UCSD-AML1 (cell line): ENCODE results near the gene MYO1A.
"Not testable (repeated sequence)": the region's sequence is repeated elsewhere in the genome, so short reads cannot be mapped to it uniquely, and the experiment has no call there.

Source experiments
- DNase-seq: peaks from one replicate; lab custom pipeline; 2025; ENCODE audit not compliant: unreplicated experiment; lab: John Stamatoyannopoulos, UW

Gene MYO1A

DNA sequence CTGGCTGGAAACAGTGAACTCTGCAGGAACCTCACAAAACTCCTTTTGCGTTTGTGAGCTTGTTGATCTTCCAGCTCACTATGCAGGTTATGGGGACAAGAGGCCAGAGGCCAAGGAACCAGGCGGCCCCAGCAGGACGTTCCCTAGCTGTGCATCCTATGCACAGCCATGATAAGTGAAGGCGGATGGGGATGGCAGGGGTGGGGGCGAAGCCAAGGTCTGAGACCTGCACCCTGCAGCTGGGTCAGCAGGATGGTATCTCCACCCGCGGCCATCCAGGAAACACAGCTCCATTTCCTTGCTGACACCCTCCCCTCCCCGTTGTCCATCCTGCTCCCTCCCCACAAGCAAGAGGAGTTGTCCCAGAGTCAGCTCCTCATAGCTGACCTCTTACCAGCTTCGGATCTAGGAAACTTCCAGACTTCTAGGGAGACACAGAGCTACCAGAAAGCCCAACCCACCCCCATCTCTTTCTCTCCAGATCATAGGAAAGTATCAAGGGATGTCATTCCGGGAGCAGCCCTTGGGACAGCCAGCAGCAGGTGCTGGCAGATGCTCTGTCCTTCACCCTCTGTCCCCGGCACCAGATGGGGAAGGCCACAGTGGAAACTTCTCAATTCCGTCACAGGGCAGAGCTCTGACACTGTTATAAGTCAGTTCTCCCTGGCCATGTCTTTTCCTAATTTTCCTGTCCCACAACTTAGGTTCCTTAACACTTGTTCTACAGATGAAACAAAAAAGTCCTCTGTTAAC, 53.0 kb downstream of the MYO1A start:
- no peak for DNase-seq

DNA sequence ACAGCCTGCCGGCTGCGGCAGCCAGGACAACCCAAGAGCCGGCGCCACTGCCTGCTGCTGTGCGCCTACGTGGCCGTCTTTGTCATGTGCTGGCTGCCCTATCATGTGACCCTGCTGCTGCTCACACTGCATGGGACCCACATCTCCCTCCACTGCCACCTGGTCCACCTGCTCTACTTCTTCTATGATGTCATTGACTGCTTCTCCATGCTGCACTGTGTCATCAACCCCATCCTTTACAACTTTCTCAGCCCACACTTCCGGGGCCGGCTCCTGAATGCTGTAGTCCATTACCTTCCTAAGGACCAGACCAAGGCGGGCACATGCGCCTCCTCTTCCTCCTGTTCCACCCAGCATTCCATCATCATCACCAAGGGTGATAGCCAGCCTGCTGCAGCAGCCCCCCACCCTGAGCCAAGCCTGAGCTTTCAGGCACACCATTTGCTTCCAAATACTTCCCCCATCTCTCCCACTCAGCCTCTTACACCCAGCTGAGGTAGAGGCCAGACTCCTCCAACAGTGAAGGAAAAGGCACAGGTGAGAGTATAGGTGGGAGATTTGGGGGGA, 53.9 kb downstream of the MYO1A start:
- no peak for DNase-seq

DNA sequence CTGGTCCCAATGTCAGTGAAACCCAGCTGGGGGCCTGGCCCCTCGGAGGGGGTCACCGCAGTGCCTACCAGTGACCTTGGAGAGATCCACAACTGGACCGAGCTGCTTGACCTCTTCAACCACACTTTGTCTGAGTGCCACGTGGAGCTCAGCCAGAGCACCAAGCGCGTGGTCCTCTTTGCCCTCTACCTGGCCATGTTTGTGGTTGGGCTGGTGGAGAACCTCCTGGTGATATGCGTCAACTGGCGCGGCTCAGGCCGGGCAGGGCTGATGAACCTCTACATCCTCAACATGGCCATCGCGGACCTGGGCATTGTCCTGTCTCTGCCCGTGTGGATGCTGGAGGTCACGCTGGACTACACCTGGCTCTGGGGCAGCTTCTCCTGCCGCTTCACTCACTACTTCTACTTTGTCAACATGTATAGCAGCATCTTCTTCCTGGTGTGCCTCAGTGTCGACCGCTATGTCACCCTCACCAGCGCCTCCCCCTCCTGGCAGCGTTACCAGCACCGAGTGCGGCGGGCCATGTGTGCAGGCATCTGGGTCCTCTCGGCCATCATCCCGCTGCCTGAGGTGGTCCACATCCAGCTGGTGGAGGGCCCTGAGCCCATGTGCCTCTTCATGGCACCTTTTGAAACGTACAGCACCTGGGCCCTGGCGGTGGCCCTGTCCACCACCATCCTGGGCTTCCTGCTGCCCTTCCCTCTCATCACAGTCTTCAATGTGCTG, 54.6 kb downstream of the MYO1A start:
- DNase-seq: no peak

DNA sequence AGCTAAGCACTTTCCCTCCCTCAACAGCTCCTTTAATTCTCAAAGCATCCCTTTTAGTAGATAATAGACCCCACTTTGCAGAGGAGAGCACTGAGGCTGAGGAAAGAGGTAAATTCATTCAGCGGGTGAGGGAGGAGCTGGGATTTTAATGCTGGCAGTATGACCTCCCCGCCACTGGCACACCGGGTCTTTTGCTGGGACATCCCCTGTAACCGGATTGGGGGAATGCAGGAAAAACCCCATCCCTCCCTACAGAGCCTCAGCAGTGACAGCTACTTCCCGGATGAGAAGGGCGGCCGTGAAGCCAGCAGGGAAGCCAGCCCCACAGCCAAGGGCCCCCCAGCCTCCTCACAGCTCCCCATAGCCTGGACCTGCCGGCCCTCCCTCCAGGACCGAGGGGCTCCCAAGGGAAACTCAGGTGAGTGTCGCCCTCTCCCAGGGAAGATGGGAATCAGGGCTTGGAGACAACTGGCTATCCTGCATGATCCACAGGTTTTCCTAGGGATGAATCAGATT, 55.6 kb downstream of the MYO1A start:
- no peak for DNase-seq

DNA sequence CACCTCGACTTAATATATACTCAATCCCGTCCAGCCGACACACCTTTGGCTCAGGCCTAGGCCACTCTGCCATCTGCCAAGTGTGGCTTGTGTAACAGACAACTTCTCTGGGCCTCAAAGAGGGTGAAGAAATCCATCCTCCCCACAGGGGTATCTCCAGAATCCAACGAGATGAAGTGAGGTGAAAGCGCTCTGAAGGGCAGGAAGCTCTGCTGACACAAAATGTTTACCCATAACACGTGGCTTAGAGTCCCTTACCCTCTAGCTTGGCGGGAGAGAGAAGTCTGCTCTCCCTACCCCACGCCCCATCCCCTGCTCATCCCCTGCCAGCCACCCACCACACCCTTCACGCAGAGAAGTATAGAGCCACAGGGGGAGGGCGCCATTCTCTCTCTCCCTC, 56.6 kb downstream of the MYO1A start:
- no peak for DNase-seq

DNA sequence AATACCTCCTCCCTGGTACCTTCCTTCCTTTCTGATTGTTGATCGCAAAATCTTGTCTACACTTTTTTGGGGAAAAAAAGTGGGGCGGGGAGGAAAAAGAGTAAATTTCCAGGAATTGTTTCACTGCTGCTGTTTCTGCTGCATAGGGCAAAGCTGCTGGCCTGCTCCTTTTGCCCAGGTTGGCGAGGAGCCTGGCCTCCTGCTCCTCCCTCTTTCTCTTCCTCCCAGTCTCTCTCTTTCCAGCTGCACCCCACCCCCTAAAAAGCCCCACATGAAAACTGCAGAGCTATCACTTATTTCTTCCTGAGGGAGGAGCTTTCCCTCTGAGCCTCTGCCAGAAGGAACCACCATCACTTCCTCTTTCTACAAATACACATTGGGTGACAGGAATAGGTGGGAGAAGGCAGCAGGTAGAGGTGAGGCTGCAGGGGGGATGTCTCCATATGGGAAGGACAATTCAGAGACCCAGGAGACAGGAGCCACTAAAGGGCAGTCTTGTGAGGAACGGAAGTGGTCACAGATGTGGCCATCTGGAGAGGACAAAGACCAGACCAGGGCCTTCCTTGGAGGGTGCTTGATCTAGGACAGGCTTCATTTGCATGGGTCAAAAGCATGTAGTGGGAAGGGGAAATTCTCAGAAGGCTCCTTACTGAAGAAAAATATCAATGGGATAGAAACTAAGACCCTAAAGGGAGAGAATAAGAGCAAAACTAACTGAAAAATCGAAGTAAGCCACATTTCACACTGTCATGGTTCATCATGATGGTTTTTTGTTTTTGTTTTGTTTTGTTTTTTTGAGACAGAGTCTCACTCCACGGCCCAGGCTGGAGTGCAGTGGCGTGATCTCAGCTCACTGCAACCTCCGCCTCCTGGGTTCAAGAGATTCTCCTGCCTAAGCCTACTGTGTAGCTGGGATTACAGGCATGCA, 58.3 kb downstream of the MYO1A start:
- peak; percentile 60 for DNase-seq

DNA sequence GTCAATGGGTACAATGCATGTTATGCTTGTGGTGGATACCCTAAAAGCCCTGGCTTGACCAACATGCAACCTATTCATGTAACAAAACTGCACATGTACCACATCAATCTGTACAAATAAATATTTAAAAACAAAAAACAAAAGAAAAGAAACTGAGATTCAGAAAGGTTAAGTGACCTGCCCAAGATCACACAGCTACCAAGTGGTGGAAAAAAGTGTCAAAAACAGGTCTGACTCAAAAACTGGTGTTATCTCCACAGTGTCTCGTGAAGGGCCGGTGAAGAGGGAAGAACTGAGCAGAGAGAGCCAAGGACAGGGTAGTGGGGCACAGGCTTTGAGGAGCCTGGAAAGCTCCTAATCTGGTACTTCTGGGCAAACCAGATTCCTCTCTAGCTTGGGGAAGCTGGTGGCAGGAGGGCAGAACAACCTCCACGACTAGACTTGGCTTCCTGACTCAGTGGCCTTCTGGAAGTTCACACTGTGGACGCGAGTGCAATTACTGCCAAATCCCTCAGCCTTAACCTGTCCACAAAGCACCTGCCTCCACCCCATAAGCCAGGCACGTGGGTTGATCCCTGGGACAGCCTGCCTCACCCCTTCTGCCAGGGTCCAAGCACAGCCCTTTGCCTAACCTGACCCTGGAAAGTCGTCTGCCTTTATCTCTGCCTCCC, 59.1 kb downstream of the MYO1A start:
- DNase-seq: no peak

DNA sequence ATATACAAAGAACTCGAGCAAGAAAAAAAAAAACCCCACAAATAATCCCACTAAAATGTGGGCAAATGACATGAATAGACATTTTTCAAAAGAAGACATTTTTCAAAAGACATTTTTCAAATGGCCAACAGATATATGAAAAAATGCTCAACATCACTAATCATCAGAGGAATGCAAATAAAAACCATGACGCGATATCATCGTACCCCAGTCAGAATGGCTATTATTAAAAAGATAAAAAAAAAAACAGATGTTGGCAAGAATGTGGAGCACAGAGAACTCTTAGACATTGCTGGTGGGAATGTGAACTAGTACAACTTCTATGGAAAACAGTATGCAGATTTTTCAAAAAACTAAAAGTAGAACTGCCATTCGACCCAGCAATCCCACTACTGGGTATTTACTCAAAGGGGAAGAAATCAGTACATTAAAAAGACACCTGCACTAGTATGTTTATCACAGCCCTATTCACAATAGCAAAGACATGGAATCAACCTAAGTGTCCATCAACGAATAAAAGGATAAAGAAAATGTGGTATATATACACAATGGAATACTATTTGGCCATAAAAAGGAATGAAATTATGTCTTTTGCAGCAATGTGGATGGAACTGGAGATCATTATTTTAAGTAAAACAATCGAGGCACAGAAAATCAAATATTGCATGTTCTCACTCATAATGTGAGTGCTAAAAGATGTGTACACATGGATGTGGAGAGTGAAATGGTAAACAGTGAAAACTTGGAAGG, 59.9 kb downstream of the MYO1A start:
- no peak for DNase-seq

DNA sequence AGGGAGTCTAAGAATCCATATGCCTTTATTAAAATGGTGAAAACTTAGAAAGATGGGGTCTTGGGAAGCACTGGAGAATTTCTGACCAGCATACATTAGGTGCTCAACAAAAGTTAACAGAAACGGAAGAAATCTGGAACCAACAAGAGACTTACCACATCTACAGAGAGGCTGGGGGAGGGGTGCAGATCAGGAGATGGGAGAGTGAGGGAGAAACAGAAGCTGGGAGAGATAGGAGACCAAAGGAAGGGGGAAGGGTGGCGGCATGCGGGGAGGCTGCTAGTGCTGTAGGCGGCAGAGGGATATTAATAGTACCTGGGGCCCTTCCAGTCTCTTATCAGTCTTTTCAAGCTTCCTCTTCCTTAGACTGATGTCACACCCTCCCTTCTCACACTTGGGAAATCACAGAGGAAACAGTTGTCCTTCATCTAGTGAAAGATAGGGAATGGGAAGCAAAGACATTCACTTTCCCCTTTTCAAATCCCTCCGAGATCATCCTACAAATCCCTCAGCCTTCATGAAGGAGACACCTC, 61.7 kb downstream of the MYO1A start:
- DNase-seq: peak; percentile 89

DNA sequence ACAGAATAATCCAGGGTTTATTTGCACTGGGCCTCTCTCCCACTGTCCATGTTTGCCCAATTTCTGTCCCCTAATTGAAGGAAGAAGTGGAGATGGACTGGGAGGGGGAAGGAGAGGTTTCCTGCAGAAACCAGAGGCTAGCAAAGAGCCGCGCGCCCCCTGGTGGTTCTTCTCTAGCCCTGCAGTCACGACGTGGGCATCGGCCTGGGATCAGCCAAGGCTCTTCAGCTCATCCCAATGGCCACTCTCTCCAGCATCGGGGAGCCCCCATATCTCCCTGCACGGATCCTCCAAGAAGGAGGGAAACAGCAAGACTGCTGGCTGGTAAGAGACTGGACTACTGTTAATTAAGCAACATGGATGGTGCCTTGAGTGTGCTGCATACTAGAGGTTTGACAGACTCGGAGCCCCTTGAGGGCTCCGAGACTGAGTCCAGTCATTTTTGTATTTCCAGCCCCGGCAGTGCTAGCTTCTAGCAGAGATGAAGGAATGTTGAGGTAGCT, 62.3 kb downstream of the MYO1A start:
- DNase-seq: peak; percentile 79

DNA sequence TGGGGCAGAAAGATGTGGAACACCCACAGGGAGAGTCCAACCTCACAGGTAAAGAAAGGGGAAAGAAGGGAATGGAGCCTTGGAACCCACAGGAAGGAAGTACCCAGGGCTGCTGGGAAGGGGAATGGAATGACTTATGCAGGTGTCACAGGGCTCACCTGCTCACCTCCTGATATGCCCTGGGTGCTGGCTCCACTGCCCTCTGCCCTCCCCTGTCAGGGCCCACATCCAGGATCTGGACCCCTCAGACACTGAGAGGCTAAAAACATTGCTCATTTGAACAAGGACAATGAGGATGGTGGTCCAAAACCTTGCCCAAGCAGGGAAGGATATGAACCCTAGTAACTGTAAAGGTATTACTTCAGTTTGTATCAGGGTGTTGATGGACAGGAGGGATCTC, 62.9 kb downstream of the MYO1A start:
- DNase-seq: no peak

DNA sequence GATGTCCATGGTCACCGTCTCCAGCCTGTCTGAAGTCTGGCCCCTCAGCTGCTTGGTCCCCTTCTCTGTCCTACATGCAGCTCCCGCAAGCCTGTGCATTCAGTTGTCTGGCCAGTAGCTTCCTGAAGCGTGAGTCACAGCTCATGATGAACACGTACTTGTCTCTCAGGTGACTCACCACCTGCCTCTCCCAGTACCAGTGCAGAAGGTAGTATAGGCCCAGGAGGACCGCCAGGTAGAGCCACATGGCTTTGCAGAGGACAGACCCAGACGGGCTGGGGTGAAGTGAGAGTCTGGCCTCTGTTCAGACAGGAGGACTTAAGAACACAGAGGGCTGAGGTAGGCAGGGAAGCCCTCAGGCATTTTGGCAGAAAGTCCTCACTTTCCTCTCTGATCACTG, 64.2 kb downstream of the MYO1A start:
- DNase-seq: not testable (repeated sequence)

DNA sequence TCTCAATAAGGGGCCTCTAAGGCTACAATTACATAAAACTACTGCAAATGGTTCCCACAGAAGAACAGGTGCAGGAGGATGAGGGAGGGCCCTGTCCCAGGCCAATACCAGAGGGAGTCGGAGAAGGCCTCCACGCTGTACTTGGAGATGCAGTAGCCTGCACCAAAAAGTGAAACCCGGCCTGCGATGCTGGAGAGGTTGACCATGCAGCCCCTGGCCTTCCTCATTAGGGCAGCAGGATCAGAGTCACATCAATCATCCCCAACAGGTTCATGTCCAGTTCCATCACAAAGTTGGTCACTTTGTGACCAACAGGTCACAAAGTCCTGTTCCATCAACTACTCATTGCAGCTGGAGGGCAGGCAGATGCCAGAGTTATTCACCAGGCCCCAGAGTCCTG, 66.5 kb downstream of the MYO1A start:
- DNase-seq: no peak

DNA sequence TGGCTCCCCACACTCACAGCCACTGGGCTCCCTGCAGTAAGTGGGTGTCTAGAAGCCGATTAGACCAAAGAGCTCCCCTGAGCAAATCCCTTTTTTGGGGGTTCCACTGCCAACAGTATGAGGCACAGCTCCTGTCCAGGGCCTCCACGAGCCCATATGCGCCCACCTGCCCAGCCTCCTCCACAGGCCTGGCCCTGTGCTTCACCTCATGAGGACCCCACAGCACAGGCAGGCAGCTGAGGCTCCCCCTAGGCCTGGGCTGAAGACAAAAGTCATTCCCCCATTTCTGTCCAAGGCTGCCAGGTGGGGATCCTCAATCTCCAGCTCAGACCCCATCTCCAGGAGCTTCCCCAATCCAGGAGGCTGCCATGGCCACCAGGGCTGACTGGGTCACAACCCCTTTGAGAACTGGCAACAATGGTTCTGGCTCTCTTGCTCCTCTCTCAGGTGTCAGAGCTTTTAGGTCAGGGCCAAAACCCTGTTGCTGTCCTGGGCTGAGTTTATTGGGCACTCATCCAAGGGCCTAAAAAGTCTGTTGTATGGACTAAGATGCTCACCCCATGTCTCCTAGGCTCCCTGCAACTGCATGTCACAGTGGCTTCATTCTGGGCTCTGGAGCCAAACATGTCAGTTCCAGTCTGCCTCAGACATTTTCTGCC, 67.2 kb downstream of the MYO1A start:
- DNase-seq: not testable (repeated sequence)

DNA sequence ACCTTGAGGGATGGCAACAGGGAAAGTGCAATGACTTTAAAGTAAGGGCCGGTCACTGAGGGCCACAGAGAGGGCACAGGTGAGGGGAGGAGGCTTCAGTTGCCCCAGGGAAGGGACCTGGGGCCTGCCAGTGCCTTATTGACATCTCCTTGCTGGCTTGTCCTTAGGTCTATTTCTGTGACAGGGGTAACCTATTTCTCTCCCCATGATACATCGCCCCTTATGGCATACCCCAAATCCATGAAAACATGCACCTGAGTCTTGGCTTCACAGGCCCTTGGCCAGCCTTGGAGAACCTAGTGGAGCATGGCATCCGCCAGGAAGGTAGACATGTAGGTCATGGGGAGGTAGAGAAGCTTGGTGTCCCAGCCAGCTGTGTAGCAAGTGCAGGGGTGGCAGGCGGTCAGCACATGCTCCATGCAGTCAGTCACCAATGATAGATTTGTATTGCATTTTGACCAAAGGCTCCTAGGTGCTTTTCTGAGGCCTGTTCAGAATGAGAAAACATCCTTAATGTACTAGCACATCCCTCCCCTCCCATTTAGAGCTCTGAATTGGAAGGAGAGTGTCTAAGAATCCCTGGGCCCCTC, 68.9 kb downstream of the MYO1A start:
- no peak for DNase-seq

DNA sequence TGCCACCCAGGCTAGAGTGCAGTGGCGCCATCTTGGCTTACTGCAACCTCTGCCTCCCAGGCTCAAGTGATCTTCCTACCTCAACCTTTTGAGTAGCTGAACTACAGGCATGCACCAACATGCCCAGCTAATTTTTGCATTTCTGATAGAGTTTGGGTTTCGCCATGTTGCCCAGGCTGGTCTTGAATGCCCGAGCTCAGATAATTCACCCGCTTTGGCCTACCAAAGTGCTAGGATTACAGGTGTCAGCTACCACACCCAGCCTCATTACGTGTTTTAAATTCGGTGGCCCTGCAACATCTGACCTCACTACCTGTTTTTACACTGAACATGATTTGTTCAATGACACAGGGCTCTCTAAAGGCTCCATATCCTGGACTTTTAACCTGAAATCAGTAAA, 69.7 kb downstream of the MYO1A start:
- DNase-seq: no peak

DNA sequence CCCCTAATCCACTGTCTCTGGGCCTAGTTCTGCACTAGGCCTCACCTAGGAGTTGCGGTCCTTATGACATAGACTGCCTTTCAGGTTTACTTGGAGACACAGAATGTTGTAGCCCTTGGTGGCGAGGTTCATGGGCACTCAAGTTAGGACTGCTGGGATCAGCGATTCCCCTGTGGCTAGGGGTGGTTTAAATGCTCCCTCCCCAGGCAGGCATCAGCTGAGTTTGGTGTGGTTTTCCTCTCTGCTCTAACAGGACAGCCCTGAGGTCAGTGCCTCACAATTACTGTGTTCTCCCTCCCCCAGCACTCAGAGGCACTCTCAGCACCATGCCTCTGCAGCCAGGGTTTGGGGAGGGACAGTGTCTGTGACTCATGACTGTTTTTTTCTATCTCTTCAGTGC, 70.3 kb downstream of the MYO1A start:
- no peak for DNase-seq
